ENCODE results near the gene SCAMP3.

GRCh38 chr1:155207806-155208540 is 54.2 kb downstream of the SCAMP3 start, which contains the start of gene THBS3:
- TF ChIP-seq CTCF (IDR thresholded peaks at IDR 0.05; ENCODE audit: low read depth, low read length, missing input control) (no peak), JUND (IDR thresholded peaks at IDR 0.05) (no peak), REST (IDR thresholded peaks at IDR 0.05) (no peak), YY1 (IDR thresholded peaks at IDR 0.05) (no peak), SP1 (IDR thresholded peaks at IDR 0.05) (no peak), ZBTB33 (IDR thresholded peaks at IDR 0.05) (no peak), MAX (IDR thresholded peaks at IDR 0.05) (no peak), ATF3 (IDR thresholded peaks at IDR 0.05) (no peak), RXRA (IDR thresholded peaks at IDR 0.05) (no peak), TAF1 (conservative IDR thresholded peaks at IDR 0.05) (no peak), RAD21 (IDR thresholded peaks at IDR 0.05) (no peak), FOXA1 (IDR thresholded peaks at IDR 0.05) (no peak)
